Measurements from ENCODE around the gene GCLC. TPM values are rescaled to one million over a fixed set of nuclear protein-coding genes. Genes with fewer than 3 reads are reported as not detected.

GCLC gene
- total and polyA plus RNA-seq, 9 of the 15 experiments (the other 6 are each of a cell fraction or from before 2014, with no cell fraction given): 3.9 to 20.0 (median 9.4) TPM

DNA sequence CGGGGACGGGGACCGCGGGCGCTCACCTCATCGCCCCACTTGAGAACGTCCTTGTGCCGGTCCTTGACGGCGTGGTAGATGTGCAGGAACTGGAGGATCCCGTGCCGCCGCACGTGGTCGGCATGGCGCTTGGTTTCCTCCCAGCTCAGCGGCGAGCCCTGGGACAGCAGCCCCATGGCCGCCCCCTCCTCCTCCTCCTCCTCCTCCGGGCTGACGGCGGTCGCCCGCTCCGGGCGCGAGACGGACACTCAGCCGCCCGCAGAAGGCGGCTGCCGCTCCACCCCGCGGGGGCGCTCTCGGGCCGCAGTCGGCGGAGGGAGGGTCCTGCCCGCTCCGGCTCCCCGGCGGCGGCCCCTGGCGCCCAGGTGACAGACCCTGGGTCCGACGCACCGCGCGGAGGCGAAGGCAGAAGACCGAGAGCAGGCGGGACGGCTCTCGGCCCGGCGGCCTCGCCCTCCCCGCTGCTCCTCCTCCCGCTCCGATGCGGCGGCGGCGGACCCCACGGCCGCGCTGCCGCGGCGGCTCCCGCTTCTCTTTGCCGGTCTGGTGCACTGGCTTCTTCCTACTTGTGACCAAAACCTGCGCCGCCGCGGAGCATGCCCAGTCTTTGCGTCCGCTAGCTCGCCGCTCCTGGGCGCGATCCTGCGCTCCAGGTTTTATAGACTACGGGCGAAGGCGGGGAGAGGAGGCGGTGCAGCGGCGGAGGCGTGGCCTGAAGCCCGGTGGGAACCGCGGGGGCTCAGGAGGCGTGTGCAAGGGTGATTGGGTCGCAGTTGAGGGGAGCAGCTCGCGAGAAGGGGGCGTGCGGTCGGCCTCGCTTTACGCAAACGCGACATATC lies at the start of gene GCLC (continued):
- TF ChIP-seq, protein P1, sequence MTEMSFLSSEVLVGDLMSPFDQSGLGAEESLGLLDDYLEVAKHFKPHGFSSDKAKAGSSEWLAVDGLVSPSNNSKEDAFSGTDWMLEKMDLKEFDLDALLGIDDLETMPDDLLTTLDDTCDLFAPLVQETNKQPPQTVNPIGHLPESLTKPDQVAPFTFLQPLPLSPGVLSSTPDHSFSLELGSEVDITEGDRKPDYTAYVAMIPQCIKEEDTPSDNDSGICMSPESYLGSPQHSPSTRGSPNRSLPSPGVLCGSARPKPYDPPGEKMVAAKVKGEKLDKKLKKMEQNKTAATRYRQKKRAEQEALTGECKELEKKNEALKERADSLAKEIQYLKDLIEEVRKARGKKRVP (CRISPR knock-in tag; IDR thresholded peaks at IDR 0.05): no peak
- TF ChIP-seq ZNF507 (tag; conservative IDR thresholded peaks at IDR 0.05) (no peak), NR2C1 (IDR thresholded peaks at IDR 0.05) (no peak), NR2C1 (tag; IDR thresholded peaks at IDR 0.05) (no peak), KAT8 (IDR thresholded peaks at IDR 0.05; ENCODE audit: low read depth) (no peak), ERF (CRISPR knock-in tag; IDR thresholded peaks at IDR 0.05) (no peak), E2F5 (CRISPR knock-in tag; IDR thresholded peaks at IDR 0.05) (no peak), SAFB (IDR thresholded peaks at IDR 0.05; ENCODE audit: borderline replicate concordance, low read depth, low read length) (peak; percentile 56; the same call in 1 of the 2 replicates), CTCF (IDR thresholded peaks at IDR 0.05 in 2 of 3, conservative IDR thresholded peaks at IDR 0.05 in 1 of 3; ENCODE audit: insufficient read depth in 2 of 3, low read depth in 1 of 3, low read length in 3 of 3) (peak; percentile 63 to 88 (median 75)), ZNF586 (CRISPR knock-in tag; conservative IDR thresholded peaks at IDR 0.05) (no peak), FOXA3 (CRISPR knock-in tag; conservative IDR thresholded peaks at IDR 0.05 in 1 of 2, IDR thresholded peaks at IDR 0.05 in 1 of 2) (no peak), NFRKB (IDR thresholded peaks at IDR 0.05; ENCODE audit: low read depth) (no peak), ZNF311 (CRISPR knock-in tag; IDR thresholded peaks at IDR 0.05) (no peak), ZBTB17 (CRISPR knock-in tag; IDR thresholded peaks at IDR 0.05) (0 out of 2 replicates have a peak, but pooled peaks have one; percentile 18), MCM5 (IDR thresholded peaks at IDR 0.05; ENCODE audit: low read depth) (no peak), STAT5A (IDR thresholded peaks at IDR 0.05; ENCODE audit: borderline replicate concordance, low read length) (no peak; the same call in 1 of the 2 replicates), MCM7 (IDR thresholded peaks at IDR 0.05) (no peak), JUNB (CRISPR knock-in tag; conservative IDR thresholded peaks at IDR 0.05) (no peak), ZNF696 (CRISPR knock-in tag; conservative IDR thresholded peaks at IDR 0.05) (no peak)
- TF ChIP-seq, protein P2, sequence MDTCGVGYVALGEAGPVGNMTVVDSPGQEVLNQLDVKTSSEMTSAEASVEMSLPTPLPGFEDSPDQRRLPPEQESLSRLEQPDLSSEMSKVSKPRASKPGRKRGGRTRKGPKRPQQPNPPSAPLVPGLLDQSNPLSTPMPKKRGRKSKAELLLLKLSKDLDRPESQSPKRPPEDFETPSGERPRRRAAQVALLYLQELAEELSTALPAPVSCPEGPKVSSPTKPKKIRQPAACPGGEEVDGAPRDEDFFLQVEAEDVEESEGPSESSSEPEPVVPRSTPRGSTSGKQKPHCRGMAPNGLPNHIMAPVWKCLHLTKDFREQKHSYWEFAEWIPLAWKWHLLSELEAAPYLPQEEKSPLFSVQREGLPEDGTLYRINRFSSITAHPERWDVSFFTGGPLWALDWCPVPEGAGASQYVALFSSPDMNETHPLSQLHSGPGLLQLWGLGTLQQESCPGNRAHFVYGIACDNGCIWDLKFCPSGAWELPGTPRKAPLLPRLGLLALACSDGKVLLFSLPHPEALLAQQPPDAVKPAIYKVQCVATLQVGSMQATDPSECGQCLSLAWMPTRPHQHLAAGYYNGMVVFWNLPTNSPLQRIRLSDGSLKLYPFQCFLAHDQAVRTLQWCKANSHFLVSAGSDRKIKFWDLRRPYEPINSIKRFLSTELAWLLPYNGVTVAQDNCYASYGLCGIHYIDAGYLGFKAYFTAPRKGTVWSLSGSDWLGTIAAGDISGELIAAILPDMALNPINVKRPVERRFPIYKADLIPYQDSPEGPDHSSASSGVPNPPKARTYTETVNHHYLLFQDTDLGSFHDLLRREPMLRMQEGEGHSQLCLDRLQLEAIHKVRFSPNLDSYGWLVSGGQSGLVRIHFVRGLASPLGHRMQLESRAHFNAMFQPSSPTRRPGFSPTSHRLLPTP (IDR thresholded peaks at IDR 0.05; ENCODE audit: borderline replicate concordance, extremely low read depth, insufficient read length): no peak
- TF ChIP-seq, protein P3, sequence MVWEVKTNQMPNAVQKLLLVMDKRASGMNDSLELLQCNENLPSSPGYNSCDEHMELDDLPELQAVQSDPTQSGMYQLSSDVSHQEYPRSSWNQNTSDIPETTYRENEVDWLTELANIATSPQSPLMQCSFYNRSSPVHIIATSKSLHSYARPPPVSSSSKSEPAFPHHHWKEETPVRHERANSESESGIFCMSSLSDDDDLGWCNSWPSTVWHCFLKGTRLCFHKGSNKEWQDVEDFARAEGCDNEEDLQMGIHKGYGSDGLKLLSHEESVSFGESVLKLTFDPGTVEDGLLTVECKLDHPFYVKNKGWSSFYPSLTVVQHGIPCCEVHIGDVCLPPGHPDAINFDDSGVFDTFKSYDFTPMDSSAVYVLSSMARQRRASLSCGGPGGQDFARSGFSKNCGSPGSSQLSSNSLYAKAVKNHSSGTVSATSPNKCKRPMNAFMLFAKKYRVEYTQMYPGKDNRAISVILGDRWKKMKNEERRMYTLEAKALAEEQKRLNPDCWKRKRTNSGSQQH (CRISPR knock-in tag; IDR thresholded peaks at IDR 0.05): no peak

Data from K562 (cell line).